Measurements from ENCODE around the gene TSC22D4. TPM values are rescaled to one million over a fixed set of nuclear protein-coding genes. Genes with fewer than 3 reads are reported as not detected.
A peak's percentile ranks its signal among the peaks of the same experiment; 100 is the strongest.

Gene TSC22D4
- total and polyA plus RNA-seq, 7 experiments from 2014 or later: 23.7 to 124 (median 112) TPM

DNA sequence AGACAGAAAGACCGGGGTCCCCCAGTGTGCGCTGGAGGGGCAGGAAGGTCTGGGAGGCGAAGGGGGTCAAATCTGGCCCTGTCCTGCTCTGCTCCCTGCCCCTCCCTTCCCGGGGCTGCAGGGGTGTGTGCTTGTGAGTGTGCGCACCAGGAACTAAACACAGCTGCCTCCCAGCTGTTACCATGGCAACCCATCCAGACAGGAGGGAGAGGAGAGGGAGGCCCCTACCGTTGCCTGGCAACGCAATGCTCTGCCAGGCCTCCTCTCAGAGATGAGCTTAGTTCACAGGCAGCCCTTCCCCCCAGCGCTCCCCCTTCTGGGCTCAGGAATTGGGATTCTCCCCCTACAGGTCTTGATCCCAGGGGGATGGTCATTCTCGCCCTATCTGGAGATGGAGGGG lies 10.8 kb upstream of the TSC22D4 start:
- peaks cover 0 to 2% (median 0%) of the 10 kb centered on the region in 5 donors for H3K36me3 Mint-ChIP-seq
- H3K27me3 Mint-ChIP-seq: peaks cover 0 to 17% (median 0%) of the 10 kb centered on the region in 5 donors
- Histone ChIP-seq H3K27ac (ENCODE audit: low read depth, low read length) (no peak overlapping the region), H3K9me3 (ENCODE audit: control insufficient read depth in 2 of 3, low read length in 3 of 3) (no peaks in the 10 kb centered on the region), H3K27me3 (ENCODE audit: control insufficient read depth in 2 of 2, insufficient read depth in 2 of 2, low read length in 2 of 2) (no peaks in the 10 kb centered on the region), H3K4me1 (ENCODE audit: control insufficient read depth in 2 of 2, insufficient read depth in 2 of 2, low read length in 2 of 2) (peaks cover 0 to 8% of the 10 kb centered on the region in 2 donors), H3K36me3 (ENCODE audit: control insufficient read depth in 2 of 3, insufficient read depth in 3 of 3, low read length in 3 of 3) (no peaks in the 10 kb centered on the region), H3K4me3 (ENCODE audit: low read length) (no peak overlapping the region)
- peaks cover 0 to 1% (median 0%) of the 10 kb centered on the region in 11 donors for H3K9me3 Mint-ChIP-seq
- no peak overlapping the region for H3K4me3 Mint-ChIP-seq
- ATAC-seq (peak; percentile 55), DNase-seq (peak in 5 of 9 donors; percentile 23 to 61 (median 53))
- peaks cover 8 to 25% (median 21%) of the 10 kb centered on the region in 7 donors for H3K4me1 Mint-ChIP-seq
- intact Hi-C loops (cut with micrococcal nuclease): no loop called here
- peak overlapping the region in 1 of 9 donors; percentile 55 for H3K27ac Mint-ChIP-seq
- ChIA-PET POLR2A (no interaction called here), CTCF (interaction anchor here (0.9 kb wide), 1 partner anchor 69 kb away, joined by 3 read pairs; no protein-coding TSS in a partner anchor)

GRCh38 chr7:100489121-100489520 lies 10.1 kb upstream of the TSC22D4 start:
- no peaks in the 10 kb centered on the region for H3K36me3 ChIP-seq (ENCODE audit: control insufficient read depth in 2 of 3, insufficient read depth in 3 of 3, low read length in 3 of 3)
- peaks cover 0 to 2% (median 0%) of the 10 kb centered on the region in 5 donors for H3K36me3 Mint-ChIP-seq
- peak overlapping the region in 1 of 9 donors; percentile 65 for H3K27ac Mint-ChIP-seq
- peaks cover 0 to 5% of the 10 kb centered on the region in 2 donors for H3K4me1 ChIP-seq (ENCODE audit: control insufficient read depth in 2 of 2, insufficient read depth in 2 of 2, low read length in 2 of 2)
- H3K9me3 ChIP-seq (ENCODE audit: control insufficient read depth in 2 of 3, low read length in 3 of 3): no peaks in the 10 kb centered on the region
- ChIA-PET POLR2A (interaction anchor here (1.1 kb wide), 1 partner anchor 10 kb away, joined by 4 read pairs; no protein-coding TSS in a partner anchor), CTCF (no interaction called here)
- ATAC-seq (no peak), DNase-seq (no peak)
- H3K4me3 Mint-ChIP-seq: no peak overlapping the region
- no peaks in the 10 kb centered on the region for H3K27me3 ChIP-seq (ENCODE audit: control insufficient read depth in 2 of 2, insufficient read depth in 2 of 2, low read length in 2 of 2)
- H3K4me3 ChIP-seq (ENCODE audit: low read length): no peak overlapping the region
- peaks cover 0 to 1% (median 0%) of the 10 kb centered on the region in 11 donors for H3K9me3 Mint-ChIP-seq
- H3K27me3 Mint-ChIP-seq: peaks cover 0 to 12% (median 0%) of the 10 kb centered on the region in 5 donors
- peaks cover 8 to 23% (median 18%) of the 10 kb centered on the region in 7 donors for H3K4me1 Mint-ChIP-seq
- intact Hi-C loops (cut with micrococcal nuclease): no loop called here
- H3K27ac ChIP-seq (ENCODE audit: low read depth, low read length): no peak overlapping the region

GRCh38 chr7:100488333-100489095 lies 9.5 kb upstream of the TSC22D4 start:
- peaks cover 0 to 8% (median 0%) of the 10 kb centered on the region in 5 donors for H3K27me3 Mint-ChIP-seq

GRCh38 chr7:100486753-100487446 lies 7.9 kb upstream of the TSC22D4 start:
- peaks cover 0 to 2% (median 0%) of the 10 kb centered on the region in 5 donors for H3K27me3 Mint-ChIP-seq
- no peak overlapping the region for H3K4me3 Mint-ChIP-seq

More at GRCh38 chr7:100488333-100489095, 9.5 kb upstream of the TSC22D4 start:
- peaks cover 7 to 21% (median 15%) of the 10 kb centered on the region in 7 donors for H3K4me1 Mint-ChIP-seq
- DNase-seq (no peak), ATAC-seq (no peak)
- Histone ChIP-seq H3K27ac (ENCODE audit: low read depth, low read length) (no peak overlapping the region), H3K9me3 (ENCODE audit: control insufficient read depth in 2 of 3, low read length in 3 of 3) (no peaks in the 10 kb centered on the region), H3K4me3 (ENCODE audit: low read length) (no peak overlapping the region), H3K36me3 (ENCODE audit: control insufficient read depth in 2 of 3, insufficient read depth in 3 of 3, low read length in 3 of 3) (no peaks in the 10 kb centered on the region), H3K4me1 (ENCODE audit: control insufficient read depth in 2 of 2, insufficient read depth in 2 of 2, low read length in 2 of 2) (no peaks in the 10 kb centered on the region), H3K27me3 (ENCODE audit: control insufficient read depth in 2 of 2, insufficient read depth in 2 of 2, low read length in 2 of 2) (no peaks in the 10 kb centered on the region)
- no peak overlapping the region for H3K27ac Mint-ChIP-seq
- ChIA-PET POLR2A (interaction anchor here (1.1 kb wide), 1 partner anchor 9 kb away, joined by 4 read pairs; no protein-coding TSS in a partner anchor), CTCF (no interaction called here)
- intact Hi-C loops (cut with micrococcal nuclease): no loop called here
- H3K4me3 Mint-ChIP-seq: no peak overlapping the region
- H3K9me3 Mint-ChIP-seq: peaks cover 0 to 1% (median 0%) of the 10 kb centered on the region in 11 donors
- H3K36me3 Mint-ChIP-seq: peaks cover 0 to 2% (median 0%) of the 10 kb centered on the region in 5 donors

GRCh38 chr7:100486111-100486636 lies 7.2 kb upstream of the TSC22D4 start:
- H3K9me3 ChIP-seq (ENCODE audit: control insufficient read depth in 2 of 3, low read length in 3 of 3): no peaks in the 10 kb centered on the region
- ChIA-PET POLR2A (interaction anchor here (0.5 kb wide), 1 partner anchor 49 kb away, joined by 4 read pairs; the partner anchor contains the start of gene PPP1R35), CTCF (interaction anchor here (0.6 to 1.8 kb wide), 2 partner anchors 73 to 139 kb away, joined by 8 read pairs; no protein-coding TSS in a partner anchor)
- no peaks in the 10 kb centered on the region for H3K36me3 Mint-ChIP-seq
- H3K27ac ChIP-seq (ENCODE audit: low read depth, low read length): no peak overlapping the region
- H3K27ac Mint-ChIP-seq: peak overlapping the region in 5 of 9 donors; percentile 19 to 86 (median 54)
- H3K4me3 ChIP-seq (ENCODE audit: low read length): no peak overlapping the region
- H3K36me3 ChIP-seq (ENCODE audit: control insufficient read depth in 2 of 3, insufficient read depth in 3 of 3, low read length in 3 of 3): no peaks in the 10 kb centered on the region
- H3K9me3 Mint-ChIP-seq: peaks cover 0 to 1% (median 0%) of the 10 kb centered on the region in 11 donors
- peaks cover 7 to 22% (median 16%) of the 10 kb centered on the region in 7 donors for H3K4me1 Mint-ChIP-seq
- H3K27me3 Mint-ChIP-seq: peaks cover 0 to 2% (median 0%) of the 10 kb centered on the region in 5 donors
- no peak for ATAC-seq
- no peaks in the 10 kb centered on the region for H3K27me3 ChIP-seq (ENCODE audit: control insufficient read depth in 2 of 2, insufficient read depth in 2 of 2, low read length in 2 of 2)
- DNase-seq: no peak
- intact Hi-C loops (cut with micrococcal nuclease): no loop called here
- H3K4me1 ChIP-seq (ENCODE audit: control insufficient read depth in 2 of 2, insufficient read depth in 2 of 2, low read length in 2 of 2): peaks cover 6 to 13% of the 10 kb centered on the region in 2 donors
- peak overlapping the region in 1 of 10 donors; percentile 9 for H3K4me3 Mint-ChIP-seq

More at GRCh38 chr7:100486753-100487446, 7.9 kb upstream of the TSC22D4 start:
- no peak overlapping the region for H3K4me3 ChIP-seq (ENCODE audit: low read length)
- ChIA-PET POLR2A (interaction anchor here (0.5 to 0.7 kb wide), 4 partner anchors 33 to 74 kb away, joined by 3 to 4 read pairs (median 3); partner anchors contain the start of gene PPP1R35), CTCF (interaction anchor here (0.6 to 1.0 kb wide), 4 partner anchors 19 to 385 kb away, joined by 3 to 8 read pairs (median 4); no protein-coding TSS in a partner anchor)
- peaks cover 6 to 11% of the 10 kb centered on the region in 2 donors for H3K4me1 ChIP-seq (ENCODE audit: control insufficient read depth in 2 of 2, insufficient read depth in 2 of 2, low read length in 2 of 2)
- no peaks in the 10 kb centered on the region for H3K9me3 ChIP-seq (ENCODE audit: control insufficient read depth in 2 of 3, low read length in 3 of 3)
- Mint-ChIP-seq H3K27ac (no peak overlapping the region), H3K9me3 (peaks cover 0 to 1% (median 0%) of the 10 kb centered on the region in 11 donors), H3K36me3 (no peaks in the 10 kb centered on the region), H3K4me1 (peaks cover 7 to 19% (median 13%) of the 10 kb centered on the region in 7 donors)
- ATAC-seq: no peak
- H3K27ac ChIP-seq (ENCODE audit: low read depth, low read length): no peak overlapping the region
- no peak for DNase-seq
- intact Hi-C loops (cut with micrococcal nuclease): no loop called here
- H3K36me3 ChIP-seq (ENCODE audit: control insufficient read depth in 2 of 3, insufficient read depth in 3 of 3, low read length in 3 of 3): no peaks in the 10 kb centered on the region
- H3K27me3 ChIP-seq (ENCODE audit: control insufficient read depth in 2 of 2, insufficient read depth in 2 of 2, low read length in 2 of 2): no peaks in the 10 kb centered on the region

- Histone ChIP-seq H3K27me3 (ENCODE audit: control insufficient read depth in 2 of 2, insufficient read depth in 2 of 2, low read length in 2 of 2) (no peaks in the 10 kb centered on the region), H3K36me3 (ENCODE audit: control insufficient read depth in 2 of 3, insufficient read depth in 3 of 3, low read length in 3 of 3) (no peaks in the 10 kb centered on the region), H3K9me3 (ENCODE audit: control insufficient read depth in 2 of 3, low read length in 3 of 3) (no peaks in the 10 kb centered on the region), H3K27ac (ENCODE audit: low read depth, low read length) (no peak overlapping the region), H3K4me1 (ENCODE audit: control insufficient read depth in 2 of 2, insufficient read depth in 2 of 2, low read length in 2 of 2) (peaks cover 6 to 13% of the 10 kb centered on the region in 2 donors), H3K4me3 (ENCODE audit: low read length) (no peak overlapping the region)
- Mint-ChIP-seq H3K4me3 (peak overlapping the region in 1 of 10 donors; percentile 58), H3K9me3 (peaks cover 0 to 1% (median 0%) of the 10 kb centered on the region in 11 donors), H3K27me3 (peaks cover 0 to 2% (median 0%) of the 10 kb centered on the region in 5 donors), H3K36me3 (no peaks in the 10 kb centered on the region), H3K27ac (peak overlapping the region in 3 of 9 donors; percentile 28 to 63 (median 49)), H3K4me1 (peaks cover 7 to 27% (median 18%) of the 10 kb centered on the region in 7 donors)
- DNase-seq: no peak
- intact Hi-C loops (cut with micrococcal nuclease): no loop called here
- ATAC-seq: no peak
- CTCF ChIA-PET: interaction anchor here (1.0 to 1.8 kb wide), 2 partner anchors 34 to 74 kb away, joined by 7 to 8 read pairs; no protein-coding TSS in a partner anchor
- POLR2A ChIA-PET: interaction anchor here (0.7 kb wide), 1 partner anchor 101 kb away, joined by 3 read pairs; no protein-coding TSS in a partner anchor
These were observed 6.5 kb upstream of the TSC22D4 start for GRCh38 chr7:100485471-100485876.

Data from naive thymus-derived CD4-positive, alpha-beta T cell (primary cell).